Activated CD8-positive, alpha-beta memory T cell treated with anti-CD3 and anti-CD28 coated beads, Interleukin-2, amount 50 U/mL, for 1 hour (primary cell): ENCODE measurements around the gene GSTCD.
"Not testable (repeated sequence)": the region's sequence is repeated elsewhere in the genome, so short reads cannot be mapped to it uniquely, and the experiment has no call there.

ENCODE experiments used
- DNase-seq: peaks from one replicate; pipeline ENCODE4 v3.0.0-alpha.2; 2020; ENCODE audit errors: extremely low read depth

The GSTCD gene

GRCh38 chr4:105708181-105709080 lies at the start of gene GSTCD, which contains the start of gene INTS12:
Gene GSTCD, plus strand, starts transcription at chr4:105708784. Its CDS starts 8,830 bp downstream, at chr4:105717614.
Gene INTS12, minus strand, starts transcription at chr4:105708689. Its CDS starts 8,684 bp downstream, at chr4:105700005.
- DNase-seq: peak; percentile 75

GRCh38 chr4:105659190-105659589 lies 49.4 kb upstream of the GSTCD start:
- no peak for DNase-seq

- DNase-seq: no peak
These were observed 47.6 kb upstream of the GSTCD start for GRCh38 chr4:105661028-105661427.

GRCh38 chr4:105662935-105663675 lies 45.5 kb upstream of the GSTCD start:
- no peak for DNase-seq

- no peak for DNase-seq
These were observed 41.9 kb upstream of the GSTCD start for GRCh38 chr4:105666693-105667092.

- DNase-seq: no peak
These were observed 37.9 kb upstream of the GSTCD start for GRCh38 chr4:105670684-105671083.

GRCh38 chr4:105671301-105671700 lies 37.3 kb upstream of the GSTCD start:
- no peak for DNase-seq

- no peak for DNase-seq
These were observed 34.6 kb upstream of the GSTCD start for GRCh38 chr4:105674011-105674410.

DNA sequence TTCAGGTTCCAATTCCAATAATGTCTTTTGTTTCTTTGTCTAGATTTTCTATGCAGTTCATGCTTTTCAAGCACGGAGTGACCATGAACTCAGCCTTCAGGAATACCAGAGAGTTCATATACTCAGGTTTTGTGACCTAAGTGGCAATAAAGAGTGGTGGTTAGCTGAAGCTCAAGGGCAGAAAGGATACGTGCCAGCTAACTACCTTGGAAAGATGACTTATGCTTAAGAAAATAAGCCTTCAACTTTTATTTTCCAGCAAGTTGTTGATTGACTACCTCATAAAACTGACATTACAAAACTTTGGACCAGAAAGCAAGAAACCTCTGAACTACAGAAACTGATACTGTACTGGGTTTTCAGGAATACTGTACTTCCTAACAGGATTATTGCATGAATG lies 30.9 kb upstream of the GSTCD start:
- no peak for DNase-seq

DNA sequence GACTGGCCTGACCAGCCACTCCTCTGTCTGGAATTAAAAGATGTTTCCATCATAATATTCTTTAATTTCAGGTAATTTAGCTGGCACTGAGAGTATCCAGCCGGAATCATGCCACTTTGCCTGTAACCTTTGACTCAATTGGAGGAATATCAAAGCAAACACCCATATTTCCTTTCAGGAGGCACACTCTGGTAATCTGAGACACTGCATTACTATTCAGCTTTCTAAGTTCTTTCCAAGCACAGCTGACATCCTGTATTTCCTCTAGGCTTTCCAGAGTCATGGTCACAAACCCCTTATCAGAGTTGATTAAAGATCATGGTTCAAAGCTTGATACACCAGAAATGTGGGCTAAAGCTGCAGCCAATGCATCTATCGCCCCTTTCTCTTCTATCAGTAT lies 29.4 kb upstream of the GSTCD start:
- no peak for DNase-seq

GRCh38 chr4:105683038-105683437 lies 25.5 kb upstream of the GSTCD start:
- no peak for DNase-seq

GRCh38 chr4:105686571-105686970 lies 22.0 kb upstream of the GSTCD start:
- no peak for DNase-seq

- not testable (repeated sequence) for DNase-seq
These were observed 13.8 kb upstream of the GSTCD start for GRCh38 chr4:105694812-105695211.

DNA sequence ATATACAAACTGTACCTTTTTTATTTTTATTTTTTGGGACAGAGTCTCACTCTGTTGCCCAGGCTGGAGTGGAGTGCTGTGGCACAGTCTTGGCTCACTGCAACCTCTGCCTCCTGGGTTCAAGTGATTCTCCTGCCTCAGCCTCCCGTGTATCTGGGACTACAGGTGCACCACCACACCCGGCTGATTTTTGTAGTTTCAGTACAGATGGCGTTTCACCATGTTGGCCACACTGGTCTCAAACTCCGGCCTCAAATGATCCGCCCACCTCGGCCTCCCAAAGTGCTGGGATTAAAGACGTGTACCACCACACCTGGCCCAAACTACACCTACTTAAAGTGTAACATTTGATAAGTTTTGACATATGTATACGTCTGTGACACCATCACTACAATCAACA lies 12.8 kb upstream of the GSTCD start:
- not testable (repeated sequence) for DNase-seq

DNA sequence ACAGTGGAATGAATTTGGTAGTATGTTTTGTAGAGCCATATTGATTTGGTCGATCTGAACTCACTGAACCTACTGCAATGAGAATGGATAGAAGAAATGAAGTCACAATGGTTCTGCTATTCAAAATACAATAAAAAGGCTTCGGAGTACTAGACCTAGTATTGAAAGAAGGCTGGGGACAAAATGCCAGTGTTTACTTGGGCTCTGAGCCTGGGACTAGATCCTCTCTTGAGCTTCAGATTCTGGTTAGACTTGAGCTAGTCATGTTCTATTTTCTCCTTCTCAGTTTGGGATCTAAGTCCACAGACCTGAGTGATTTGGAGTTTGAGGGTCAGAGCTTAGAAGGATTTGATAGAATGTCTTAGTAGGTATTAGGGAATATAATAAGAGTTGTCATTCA lies 10.0 kb upstream of the GSTCD start:
- DNase-seq: no peak

- DNase-seq: no peak
These were observed 803 bp upstream of the GSTCD start for GRCh38 chr4:105707782-105708180.

DNA sequence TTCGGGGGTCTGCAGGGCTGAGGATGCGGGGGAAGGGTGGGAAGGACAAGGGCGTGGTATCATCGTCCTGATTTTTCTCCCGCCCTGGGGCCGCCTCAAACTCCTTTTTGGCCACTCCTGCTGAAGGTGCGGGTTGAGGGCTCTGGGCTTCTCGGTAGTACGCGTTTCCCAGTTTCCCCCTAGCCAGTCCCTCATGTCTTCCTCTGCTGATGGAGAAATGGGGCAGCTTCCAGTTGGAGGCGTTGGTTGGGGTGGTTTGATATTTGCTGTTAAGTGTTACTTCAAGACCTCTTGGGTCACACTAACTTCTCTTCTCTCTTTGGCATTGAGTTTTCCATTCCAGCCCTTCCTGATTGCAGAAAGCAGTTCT lies 482 bp downstream of the GSTCD start:
- DNase-seq: no peak

- no peak for DNase-seq
These were observed 1.5 kb downstream of the GSTCD start for GRCh38 chr4:105710012-105710600.

- no peak for DNase-seq
These were observed 2.1 kb downstream of the GSTCD start for GRCh38 chr4:105710678-105711077.

- no peak for DNase-seq
These were observed 4.2 kb downstream of the GSTCD start for GRCh38 chr4:105712766-105713165.

GRCh38 chr4:105714071-105714521 lies 5.5 kb downstream of the GSTCD start:
- DNase-seq: no peak

- no peak for DNase-seq
These were observed 6.3 kb downstream of the GSTCD start for GRCh38 chr4:105714932-105715331.
